ENCODE data around the gene WFIKKN2.
A peak's percentile ranks its signal among the peaks of the same experiment; 100 is the strongest.

WFIKKN2 gene

GRCh38 chr17:50808888-50809287, 26.5 kb upstream of the WFIKKN2 start:
- DNase-seq (ENCODE audit: low read depth in 2 of 2) = no peak

- no peak for DNase-seq (ENCODE audit: low read depth in 2 of 2)
These were observed 21.8 kb upstream of the WFIKKN2 start for GRCh38 chr17:50813583-50813982.

- no peak for DNase-seq (ENCODE audit: low read depth in 2 of 2)
These were observed 20.0 kb upstream of the WFIKKN2 start for GRCh38 chr17:50815400-50815799.

- no peak for DNase-seq (ENCODE audit: low read depth in 2 of 2)
These were observed 19.1 kb upstream of the WFIKKN2 start for GRCh38 chr17:50816271-50816670.

- peak; percentile 30 to 34 for DNase-seq (ENCODE audit: low read depth in 2 of 2)
These were observed 18.3 kb upstream of the WFIKKN2 start for GRCh38 chr17:50816771-50817751.

GRCh38 chr17:50817838-50818237, 17.5 kb upstream of the WFIKKN2 start:
- DNase-seq (ENCODE audit: low read depth in 2 of 2) = no peak

GRCh38 chr17:50818261-50818660, 17.1 kb upstream of the WFIKKN2 start:
- no peak for DNase-seq (ENCODE audit: low read depth in 2 of 2)

- DNase-seq (ENCODE audit: low read depth in 2 of 2) = no peak
These were observed 16.3 kb upstream of the WFIKKN2 start for GRCh38 chr17:50818921-50819657.

GRCh38 chr17:50820651-50821050, 14.7 kb upstream of the WFIKKN2 start:
- no peak for DNase-seq (ENCODE audit: low read depth in 2 of 2)

GRCh38 chr17:50822550-50822949, 12.8 kb upstream of the WFIKKN2 start:
- DNase-seq (ENCODE audit: low read depth in 2 of 2) = no peak

- no peak for DNase-seq (ENCODE audit: low read depth in 2 of 2)
These were observed 11.0 kb upstream of the WFIKKN2 start for GRCh38 chr17:50824429-50824828.

GRCh38 chr17:50825188-50825587, 10.2 kb upstream of the WFIKKN2 start:
- DNase-seq (ENCODE audit: low read depth in 2 of 2) = no peak

GRCh38 chr17:50828508-50829170, 6.7 kb upstream of the WFIKKN2 start:
- no peak for DNase-seq (ENCODE audit: low read depth in 2 of 2)

GRCh38 chr17:50829332-50829731, 6.1 kb upstream of the WFIKKN2 start:
- DNase-seq (ENCODE audit: low read depth in 2 of 2) = no peak

GRCh38 chr17:50830352-50830751, 5.0 kb upstream of the WFIKKN2 start:
- DNase-seq (ENCODE audit: low read depth in 2 of 2) = no peak

GRCh38 chr17:50830994-50831393, 4.4 kb upstream of the WFIKKN2 start:
- no peak for DNase-seq (ENCODE audit: low read depth in 2 of 2)

GRCh38 chr17:50831471-50831928, 3.9 kb upstream of the WFIKKN2 start:
- no peak for DNase-seq (ENCODE audit: low read depth in 2 of 2)

GRCh38 chr17:50832267-50832863, 3.0 kb upstream of the WFIKKN2 start:
- no peak for DNase-seq (ENCODE audit: low read depth in 2 of 2)

- DNase-seq (ENCODE audit: low read depth in 2 of 2) = no peak
These were observed 2.5 kb upstream of the WFIKKN2 start for GRCh38 chr17:50832864-50833381.

- no peak for DNase-seq (ENCODE audit: low read depth in 2 of 2)
These were observed 1.6 kb upstream of the WFIKKN2 start for GRCh38 chr17:50833510-50834428.

Data from stimulated activated CD8-positive, alpha-beta memory T cell treated with anti-CD3 and anti-CD28 coated beads, Interleukin-15, amount 100 ng/mL, for 48 hours (primary cell).